Upper lobe of left lung (tissue), 6 donors: Measurements from ENCODE around the gene SEC22A. TPM values are rescaled to one million over a fixed set of nuclear protein-coding genes. Genes with fewer than 3 reads are reported as not detected.

Source experiments
- ATAC-seq, 2 donors: fragments of 200-7000 bp; cut with Tn5 transposase; one replicate each; pipeline ENCODE4 v1.9.1; 2022; ENCODE audit warnings: mild to moderate bottlenecking in 2 of 2, moderate library complexity in 2 of 2; ENCODE audit not compliant: low FRiP score in 2 of 2
- DNase-seq, 2 donors: peaks; one replicate each; pipeline ENCODE4 v3.0.0-alpha.2; 2019 to 2020
- H3K27ac ChIP-seq, 4 donors: fragments of 200-600 bp; sonication (generic); one replicate each; pipeline ENCODE4 v1.5.1; 2016 to 2019
- H3K27me3 ChIP-seq, 4 donors: fragments of 200-600 bp; sonication (generic); one replicate each; pipeline ENCODE4 v1.5.1; 2017 to 2019
- H3K36me3 ChIP-seq, 4 donors: fragments of 200-600 bp; sonication (generic); one replicate each; pipeline ENCODE4 v1.5.1; 2016 to 2019
- H3K4me1 ChIP-seq, 4 donors: fragments of 200-600 bp; sonication (generic); one replicate each; pipeline ENCODE4 v1.5.1; 2018 to 2019
- H3K4me3 ChIP-seq, 4 donors: fragments of 200-600 bp; sonication (generic); one replicate each; pipeline ENCODE4 v1.5.1; 2017 to 2019; ENCODE audit warnings: mild to moderate bottlenecking in 2 of 4, moderate library complexity in 1 of 4
- H3K9me3 ChIP-seq, 4 donors: fragments of 200-600 bp; sonication (generic); one replicate each; pipeline ENCODE4 v1.5.1; 2018 to 2019
- EP300 ChIP-seq, 4 donors: sonication (generic); formaldehyde crosslinking; IDR thresholded peaks; one replicate each; pipeline ENCODE4 v1.5.1; 2017; ENCODE audit warnings: antibody characterized with exemption in 4 of 4, control low read depth in 2 of 4
- POLR2A ChIP-seq, 4 donors: fragments of 450-650 bp; IDR thresholded peaks; one replicate each; pipeline ENCODE4 v1.5.1; 2016 to 2017; ENCODE audit warnings: antibody characterized with exemption in 4 of 4, mild to moderate bottlenecking in 2 of 4
- POLR2AphosphoS5 ChIP-seq, 2 donors: sonication (generic); formaldehyde crosslinking; IDR thresholded peaks; one replicate each; pipeline ENCODE4 v1.5.1; 2017; ENCODE audit warnings: antibody characterized with exemption in 2 of 2
- WGBS, 2 donors: methylation state at CpG; one replicate each; pipeline ENCODE4 v1.1.5; 2017 to 2018; 5-methylcytosine and 5-hydroxymethylcytosine counted together
- total RNA-seq, 6 donors: library from RNA; depleted of rRNA in 4 of 6; stranded (reverse); fragments of >200 nt in 4 of 6; gene quantifications; one replicate each; pipeline versions ENCODE4 v1.1.0 to v1.2.1, GENCODE V29; 2016 to 2021
- TF ChIP-seq, protein P1 (sequence below), 6 experiments: fragments of 450-650 bp in 4 of 6; fragments of 200-600 bp in 2 of 6; sonication (generic) in 2 of 6; IDR thresholded peaks; one replicate each; pipeline ENCODE4 v1.5.1; 2016 to 2019; ENCODE audit warnings: antibody characterized with exemption in 6 of 6
- donor health status: DM: no; HTN: no; CAD: no; lungs with moderate emphysema.
- donor health status: DM: no; HTN: yes; CAD: no; lungs with severe emphysema.

The SEC22A gene
- total RNA-seq, 6 donors from 2014 or later, result 5.5 to 22.5 (median 12.3) TPM

DNA sequence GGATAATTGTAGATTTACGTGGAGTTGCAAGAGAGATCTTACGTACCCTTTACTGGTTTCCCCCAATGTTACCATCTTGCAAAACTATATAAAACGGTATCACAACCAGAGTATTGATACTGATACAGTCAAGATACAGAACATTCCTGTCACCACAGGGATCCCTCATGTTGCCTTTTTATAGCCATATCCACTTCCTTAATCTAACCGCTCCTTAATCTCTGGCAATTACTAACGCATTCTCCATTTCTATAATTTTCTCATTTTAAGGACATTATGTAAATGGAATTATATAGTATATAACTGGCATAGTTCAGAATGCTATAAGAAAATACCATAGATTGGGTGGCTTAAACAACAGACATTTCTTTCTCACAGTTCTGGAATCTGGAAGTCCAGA is 61.1 kb downstream of the SEC22A start:
- H3K36me3 ChIP-seq, result peaks cover 0 to 12% (median 0%) of the 10 kb centered on the region in 4 donors
- TF ChIP-seq EP300 (IDR thresholded peaks at IDR 0.05) (no peak), POLR2A (IDR thresholded peaks at IDR 0.05) (no peak), POLR2AphosphoS5 (IDR thresholded peaks at IDR 0.05) (no peak)
- TF ChIP-seq, protein P1, sequence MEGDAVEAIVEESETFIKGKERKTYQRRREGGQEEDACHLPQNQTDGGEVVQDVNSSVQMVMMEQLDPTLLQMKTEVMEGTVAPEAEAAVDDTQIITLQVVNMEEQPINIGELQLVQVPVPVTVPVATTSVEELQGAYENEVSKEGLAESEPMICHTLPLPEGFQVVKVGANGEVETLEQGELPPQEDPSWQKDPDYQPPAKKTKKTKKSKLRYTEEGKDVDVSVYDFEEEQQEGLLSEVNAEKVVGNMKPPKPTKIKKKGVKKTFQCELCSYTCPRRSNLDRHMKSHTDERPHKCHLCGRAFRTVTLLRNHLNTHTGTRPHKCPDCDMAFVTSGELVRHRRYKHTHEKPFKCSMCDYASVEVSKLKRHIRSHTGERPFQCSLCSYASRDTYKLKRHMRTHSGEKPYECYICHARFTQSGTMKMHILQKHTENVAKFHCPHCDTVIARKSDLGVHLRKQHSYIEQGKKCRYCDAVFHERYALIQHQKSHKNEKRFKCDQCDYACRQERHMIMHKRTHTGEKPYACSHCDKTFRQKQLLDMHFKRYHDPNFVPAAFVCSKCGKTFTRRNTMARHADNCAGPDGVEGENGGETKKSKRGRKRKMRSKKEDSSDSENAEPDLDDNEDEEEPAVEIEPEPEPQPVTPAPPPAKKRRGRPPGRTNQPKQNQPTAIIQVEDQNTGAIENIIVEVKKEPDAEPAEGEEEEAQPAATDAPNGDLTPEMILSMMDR (IDR thresholded peaks at IDR 0.05), result no peak
- ATAC-seq (no peak), DNase-seq (no peak)
- WGBS, 2 donors, result 94% methylated on average over 5 of the region's 5 CpGs
- no peaks in the 10 kb centered on the region for H3K27me3 ChIP-seq
- H3K4me1 ChIP-seq, result no peaks in the 10 kb centered on the region
- H3K4me3 ChIP-seq, result no peak overlapping the region
- no peak overlapping the region for H3K27ac ChIP-seq
- H3K9me3 ChIP-seq, result no peaks in the 10 kb centered on the region

DNA sequence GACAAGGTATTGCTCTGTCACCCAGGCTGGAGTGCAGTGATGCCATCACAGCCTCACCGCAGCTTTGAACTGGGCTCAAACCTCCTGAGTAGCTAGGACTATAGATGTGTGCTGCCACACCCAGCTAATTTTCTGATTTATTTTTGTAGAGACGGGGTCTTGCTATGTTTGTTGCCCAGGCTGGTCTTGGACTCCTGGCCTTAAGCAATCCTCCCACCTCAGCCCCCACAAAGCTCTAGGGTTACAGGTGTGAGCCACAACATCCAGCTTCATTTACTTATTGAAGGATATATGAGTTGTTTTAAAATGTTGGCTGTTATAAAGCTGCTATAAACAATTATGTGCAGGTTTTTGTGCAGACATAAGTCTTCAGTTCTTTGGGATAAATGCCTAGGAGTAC is 62.2 kb downstream of the SEC22A start:
- WGBS, 2 donors, result 97 to 100% methylated on average over 2 of the region's 2 CpGs
- DNase-seq (no peak), ATAC-seq (no peak)
- Histone ChIP-seq H3K36me3 (peaks cover 0 to 16% (median 0%) of the 10 kb centered on the region in 4 donors), H3K9me3 (no peaks in the 10 kb centered on the region), H3K27me3 (no peaks in the 10 kb centered on the region), H3K27ac (no peak overlapping the region), H3K4me1 (no peaks in the 10 kb centered on the region), H3K4me3 (no peak overlapping the region)
- TF ChIP-seq, protein P1 (IDR thresholded peaks at IDR 0.05), result no peak
- TF ChIP-seq POLR2A (IDR thresholded peaks at IDR 0.05), result no peak
- no peak for TF ChIP-seq POLR2AphosphoS5 (IDR thresholded peaks at IDR 0.05)
- TF ChIP-seq EP300 (IDR thresholded peaks at IDR 0.05), result no peak

DNA sequence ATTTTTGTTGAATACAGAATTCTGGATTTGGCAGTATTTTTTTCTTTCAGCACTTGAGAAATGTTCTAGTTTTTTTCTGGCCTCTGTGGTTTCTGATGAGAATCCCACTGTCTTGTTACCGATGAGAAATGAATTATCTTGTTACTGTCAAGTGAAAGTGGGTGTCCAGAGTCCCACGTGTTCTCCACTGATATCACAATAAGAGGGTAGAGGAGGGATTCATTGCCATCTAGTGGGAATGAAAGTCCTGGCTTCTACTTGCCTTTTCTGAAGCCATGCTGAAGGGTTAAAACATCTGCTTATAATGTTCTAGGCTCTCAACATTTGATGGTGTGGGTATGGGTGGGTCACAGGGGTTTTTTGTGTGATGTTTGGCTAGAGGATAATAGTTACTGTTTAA is 66.1 kb downstream of the SEC22A start:
- H3K4me3 ChIP-seq, result no peak overlapping the region
- H3K27me3 ChIP-seq, result no peaks in the 10 kb centered on the region
- H3K9me3 ChIP-seq, result no peaks in the 10 kb centered on the region
- H3K27ac ChIP-seq, result no peak overlapping the region
- TF ChIP-seq POLR2A (IDR thresholded peaks at IDR 0.05) (no peak), POLR2AphosphoS5 (IDR thresholded peaks at IDR 0.05) (no peak), EP300 (IDR thresholded peaks at IDR 0.05) (no peak)
- TF ChIP-seq, protein P1 (IDR thresholded peaks at IDR 0.05), result no peak
- no peak for DNase-seq
- peaks cover 0 to 20% (median 2%) of the 10 kb centered on the region in 4 donors for H3K36me3 ChIP-seq
- H3K4me1 ChIP-seq, result no peaks in the 10 kb centered on the region
- no peak for ATAC-seq
- 76 to 85% methylated on average over 2 of the region's 2 CpGs for WGBS, 2 donors

DNA sequence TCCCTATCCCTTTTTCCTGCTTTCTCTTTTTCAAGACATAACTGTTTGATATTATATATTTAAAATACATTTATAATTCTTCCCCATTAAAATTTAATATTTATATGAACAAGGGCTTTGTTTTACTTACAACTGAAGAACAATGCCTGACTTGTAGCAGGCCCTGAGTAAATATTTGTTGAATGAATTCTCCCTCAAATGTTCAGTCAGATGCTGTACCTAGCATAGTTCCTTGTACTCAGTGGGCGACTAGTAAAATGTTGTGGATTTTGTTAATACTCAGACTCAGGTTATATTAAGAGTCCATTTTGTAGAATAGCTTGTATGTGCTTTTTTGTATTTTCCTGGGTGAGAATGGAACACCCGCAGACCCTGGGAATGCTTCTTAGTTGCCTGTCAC is 69.1 kb downstream of the SEC22A start:
- H3K4me1 ChIP-seq, result peaks cover 0 to 3% (median 0%) of the 10 kb centered on the region in 4 donors
- H3K27me3 ChIP-seq, result no peaks in the 10 kb centered on the region
- H3K27ac ChIP-seq, result no peak overlapping the region
- 83 to 91% methylated on average over 2 of the region's 2 CpGs for WGBS, 2 donors
- H3K9me3 ChIP-seq, result no peaks in the 10 kb centered on the region
- no peak overlapping the region for H3K4me3 ChIP-seq
- peaks cover 0 to 12% (median 2%) of the 10 kb centered on the region in 4 donors for H3K36me3 ChIP-seq
- ATAC-seq (no peak), DNase-seq (no peak)
- TF ChIP-seq POLR2A (IDR thresholded peaks at IDR 0.05) (no peak), EP300 (IDR thresholded peaks at IDR 0.05) (no peak), POLR2AphosphoS5 (IDR thresholded peaks at IDR 0.05) (no peak)
- TF ChIP-seq, protein P1 (IDR thresholded peaks at IDR 0.05), result no peak

DNA sequence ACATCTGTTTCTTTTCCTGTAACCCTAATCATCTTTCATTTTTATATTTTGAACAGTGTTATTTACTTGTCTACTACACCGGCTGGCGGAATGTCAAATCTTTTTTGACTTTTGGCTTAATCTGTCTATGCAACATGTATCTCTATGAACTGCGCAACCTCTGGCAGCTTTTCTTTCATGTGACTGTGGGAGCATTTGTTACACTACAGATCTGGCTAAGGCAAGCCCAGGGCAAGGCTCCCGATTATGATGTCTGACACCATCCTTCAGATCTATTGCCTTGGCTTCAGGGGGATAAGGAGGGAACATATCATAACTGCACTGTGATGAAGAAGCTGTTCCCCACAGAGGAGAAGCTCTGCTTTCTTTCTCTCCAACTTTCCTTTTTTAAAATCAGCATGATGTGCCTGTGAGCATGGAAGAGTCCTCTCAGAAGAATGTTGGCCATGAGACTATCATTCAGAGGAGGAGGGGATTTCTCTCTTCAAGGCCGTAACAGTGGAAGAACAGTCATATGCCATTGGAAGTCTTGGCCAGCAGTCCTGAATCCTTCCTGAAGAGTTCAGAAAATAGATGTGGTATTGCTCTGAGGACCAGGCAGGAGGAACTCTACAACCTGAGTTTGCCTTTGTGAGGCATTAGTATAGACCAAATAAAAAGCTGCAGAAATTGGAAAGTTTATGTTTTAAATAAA is 69.9 kb downstream of the SEC22A start:
- WGBS, 2 donors, result 61 to 71% methylated on average over 5 of the region's 5 CpGs
- no peak overlapping the region for H3K4me3 ChIP-seq

More for the DNA sequence above, 69.9 kb downstream of the SEC22A start:
- H3K36me3 ChIP-seq, result peaks cover 0 to 12% (median 2%) of the 10 kb centered on the region in 4 donors
- no peaks in the 10 kb centered on the region for H3K27me3 ChIP-seq
- no peak for TF ChIP-seq POLR2A (IDR thresholded peaks at IDR 0.05)
- ATAC-seq (peak in 1 of 2 donors; percentile 68), DNase-seq (no peak)
- no peaks in the 10 kb centered on the region for H3K9me3 ChIP-seq
- no peak overlapping the region for H3K27ac ChIP-seq
- peaks cover 0 to 5% (median 0%) of the 10 kb centered on the region in 4 donors for H3K4me1 ChIP-seq
